CD14-positive monocyte (primary cell): ENCODE results near the gene XKRX. TPM values are rescaled to one million over a fixed set of nuclear protein-coding genes. Genes with fewer than 3 reads are reported as not detected.

ENCODE experiments used
- DNase-seq, 3 donors: peaks; one replicate each; pipeline ENCODE4 v3.0.0-alpha.2; 2011 to 2022
- H2AFZ ChIP-seq: 2 replicates; pipeline ENCODE4 v1.6.0; 2012; ENCODE audit warnings: mild to moderate bottlenecking, low read depth, low read length, inconsistent platforms; ENCODE audit not compliant: insufficient read depth, poor library complexity, severe bottlenecking
- H3K27ac ChIP-seq, 2 donors: 1 replicate in 1 of 2; 2 replicates in 1 of 2; pipeline ENCODE4 v1.5.1; 2012 to 2013; ENCODE audit warnings: low read length in 2 of 2, control low read depth in 1 of 2, inconsistent platforms in 1 of 2, low read depth in 1 of 2, mild to moderate bottlenecking in 1 of 2
- H3K27me3 ChIP-seq, 2 donors: one replicate each; pipeline versions ENCODE4 v1.6.0 to v1.6.1; 2011 to 2013; ENCODE audit warnings: low read length in 2 of 2; ENCODE audit not compliant: control insufficient read depth in 2 of 2, insufficient read depth in 2 of 2
- H3K36me3 ChIP-seq, 2 donors: replicated peaks in 1 of 2; 1 replicate in 1 of 2; 2 replicates in 1 of 2; pipeline versions ENCODE4 v1.5.1 to v1.6.1; 2012 to 2013; ENCODE audit warnings: low read length in 2 of 2, control low read depth in 1 of 2, inconsistent platforms in 1 of 2, mild to moderate bottlenecking in 1 of 2; ENCODE audit not compliant: insufficient read depth in 2 of 2, control insufficient read depth in 1 of 2
- H3K4me1 ChIP-seq, 2 donors: 1 replicate in 1 of 2; 2 replicates in 1 of 2; pipeline versions ENCODE4 v1.5.1 to v1.6.1; 2012 to 2013; ENCODE audit warnings: low read length in 2 of 2, control low read depth in 1 of 2, inconsistent platforms in 1 of 2, mild to moderate bottlenecking in 1 of 2, moderate library complexity in 1 of 2; ENCODE audit not compliant: insufficient read depth in 2 of 2, control insufficient read depth in 1 of 2
- H3K4me2 ChIP-seq: replicated peaks from 2 replicates; pipeline ENCODE3; 2012; ENCODE audit warnings: low read length, moderate library complexity, mild to moderate bottlenecking; ENCODE audit not compliant: poor library complexity, severe bottlenecking; ENCODE audit errors: extremely low read depth
- H3K4me3 ChIP-seq, 3 experiments: fragments of 200-600 bp in 1 of 3; sonication (generic) in 1 of 3; replicated peaks in 1 of 3; 1 replicate in 2 of 3; 2 replicates in 1 of 3; pipeline ENCODE4 v1.5.1; 2011 to 2013; ENCODE audit warnings: low read length in 3 of 3, mild to moderate bottlenecking in 3 of 3, control low read depth in 2 of 3, low read depth in 2 of 3, inconsistent platforms in 1 of 3, moderate library complexity in 1 of 3
- H3K79me2 ChIP-seq: 2 replicates; pipeline ENCODE4 v1.6.0; 2012; ENCODE audit warnings: mild to moderate bottlenecking, control low read depth, inconsistent platforms, low read length, moderate library complexity; ENCODE audit not compliant: insufficient read depth
- H3K9ac ChIP-seq: 2 replicates; pipeline ENCODE4 v1.6.0; 2017; ENCODE audit warnings: low read length, mild to moderate bottlenecking; ENCODE audit not compliant: insufficient read depth, poor library complexity, severe bottlenecking
- H3K9me3 ChIP-seq, 2 donors: replicated peaks in 1 of 2; 1 replicate in 1 of 2; 2 replicates in 1 of 2; pipeline versions ENCODE4 v1.5.1 to v1.6.1; 2012 to 2013; ENCODE audit warnings: low read length in 2 of 2, control low read depth in 1 of 2; ENCODE audit not compliant: control insufficient read depth in 1 of 2, insufficient read depth in 1 of 2
- H4K20me1 ChIP-seq: 2 replicates; pipeline ENCODE4 v1.6.0; 2012; ENCODE audit warnings: mild to moderate bottlenecking, low read length, control low read depth, moderate library complexity; ENCODE audit not compliant: insufficient read depth
- H3K27ac Mint-ChIP-seq, 7 donors: one replicate each; pipeline ENCODE4 v1.8.0; 2020; ENCODE audit warnings: mild to moderate bottlenecking in 7 of 7, mixed read lengths in 7 of 7, moderate library complexity in 6 of 7, inconsistent platforms in 2 of 7
- H3K27me3 Mint-ChIP-seq, 3 donors: one replicate each; pipeline ENCODE4 v1.8.0; 2021 to 2022; ENCODE audit warnings: low read depth in 3 of 3, mild to moderate bottlenecking in 3 of 3, mixed read lengths in 3 of 3, moderate library complexity in 3 of 3, inconsistent platforms in 1 of 3
- H3K36me3 Mint-ChIP-seq, 2 donors: one replicate each; pipeline ENCODE4 v1.8.0; 2020; ENCODE audit warnings: mixed read lengths in 2 of 2, inconsistent platforms in 1 of 2, mild to moderate bottlenecking in 1 of 2
- H3K4me1 Mint-ChIP-seq: one replicate; pipeline ENCODE4 v1.8.0; 2020; ENCODE audit warnings: mild to moderate bottlenecking, mixed read lengths
- H3K4me3 Mint-ChIP-seq, 2 donors: one replicate each; pipeline ENCODE4 v1.8.0; 2020; ENCODE audit warnings: mild to moderate bottlenecking in 2 of 2, mixed read lengths in 2 of 2, moderate library complexity in 1 of 2
- H3K9me3 Mint-ChIP-seq, 7 donors: one replicate each; pipeline ENCODE4 v1.8.0; 2020 to 2022; ENCODE audit warnings: mixed read lengths in 7 of 7, mild to moderate bottlenecking in 6 of 7, moderate library complexity in 6 of 7, inconsistent platforms in 2 of 7
- CTCF ChIP-seq: fragments of 200-600 bp; IDR thresholded peaks from one replicate; pipeline ENCODE4 v1.8.0; 2022; ENCODE audit warnings: antibody characterized with exemption, mild to moderate bottlenecking
- WGBS: methylation state at CpG from one replicate; pipeline ENCODE4 v1.1.5; 2013; ENCODE audit warnings: missing lambda C conversion rate; ENCODE audit not compliant: insufficient coverage; 5-methylcytosine and 5-hydroxymethylcytosine counted together
- intact Hi-C, 2 donors: fragments of 100-400 bp; cut with micrococcal nuclease; formaldehyde crosslinking; loops; one replicate each; pipeline versions ENCODE4 v1.15.0 to v1.15.1; 2023
- polyA plus RNA-seq, 3 donors: library from polyadenylated mRNA; depleted of rRNA in 1 of 3; unstranded in 2 of 3; stranded (reverse) in 1 of 3; fragments of 300-500 nt in 2 of 3; fragments of >200 nt in 1 of 3; fragmentation: Illumina TruSeq in 2 of 3; gene quantifications; 1 replicate in 2 of 3; 2 replicates in 1 of 3; pipeline ENCODE4 v1.2.3, GENCODE V29; 2012 to 2021

Gene XKRX
- polyA plus RNA-seq, 3 donors: not detected

DNA sequence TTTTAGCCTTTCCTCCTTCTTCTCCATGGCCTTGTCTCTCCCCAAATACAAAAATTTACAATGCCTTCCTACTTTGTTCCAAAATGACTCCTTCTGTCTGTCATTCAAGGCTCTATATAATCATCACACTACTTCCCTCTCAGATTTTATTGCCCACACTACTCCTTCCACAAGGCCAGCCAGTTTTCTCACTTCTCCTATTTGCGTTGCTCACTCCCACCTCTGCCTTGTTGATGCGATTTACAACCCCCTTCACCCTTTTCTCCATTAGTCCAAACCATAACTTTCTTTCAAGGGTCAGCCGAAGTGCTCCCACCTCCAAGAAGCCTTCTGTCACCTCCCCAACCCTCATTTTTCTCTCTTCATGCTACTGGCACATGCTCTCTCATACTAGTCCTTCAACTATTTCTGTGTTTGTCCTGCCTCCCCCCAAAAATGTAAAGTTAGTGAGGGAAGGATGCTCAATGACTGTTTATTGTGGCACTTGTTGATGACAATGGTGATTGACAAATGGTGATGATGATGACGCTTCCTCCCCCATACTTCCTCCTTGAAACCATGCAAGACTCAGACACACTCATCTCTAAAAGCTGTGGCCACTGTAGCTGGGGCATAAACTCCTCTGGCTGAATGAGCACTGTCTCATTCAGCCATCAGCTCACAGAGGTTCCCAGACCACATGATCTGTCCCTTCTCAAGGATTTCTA, 2.7 kb upstream of the XKRX start:
- WGBS: 56% methylated on average over 2 of the region's 4 CpGs
- no peak for DNase-seq
- Histone ChIP-seq H3K9me3 (no peaks in the 10 kb centered on the region), H3K9ac (no peak overlapping the region), H3K79me2 (no peaks in the 10 kb centered on the region), H4K20me1 (no peaks in the 10 kb centered on the region), H3K36me3 (no peaks in the 10 kb centered on the region), H3K4me3 (no peak overlapping the region), H3K27ac (no peak overlapping the region), H3K4me2 (no peak overlapping the region), H3K27me3 (peaks cover 5 to 26% of the 10 kb centered on the region in 2 donors), H2AFZ (no peak overlapping the region), H3K4me1 (no peaks in the 10 kb centered on the region)
- Mint-ChIP-seq H3K27me3 (peaks cover 28 to 30% (median 28%) of the 10 kb centered on the region in 3 donors), H3K4me1 (peaks cover 5% of the 10 kb centered on the region), H3K9me3 (peaks cover 4 to 29% (median 9%) of the 10 kb centered on the region in 7 donors), H3K27ac (no peak overlapping the region), H3K4me3 (no peak overlapping the region), H3K36me3 (no peaks in the 10 kb centered on the region)
- TF ChIP-seq CTCF: no peak
- intact Hi-C loops: no loop called here

DNA sequence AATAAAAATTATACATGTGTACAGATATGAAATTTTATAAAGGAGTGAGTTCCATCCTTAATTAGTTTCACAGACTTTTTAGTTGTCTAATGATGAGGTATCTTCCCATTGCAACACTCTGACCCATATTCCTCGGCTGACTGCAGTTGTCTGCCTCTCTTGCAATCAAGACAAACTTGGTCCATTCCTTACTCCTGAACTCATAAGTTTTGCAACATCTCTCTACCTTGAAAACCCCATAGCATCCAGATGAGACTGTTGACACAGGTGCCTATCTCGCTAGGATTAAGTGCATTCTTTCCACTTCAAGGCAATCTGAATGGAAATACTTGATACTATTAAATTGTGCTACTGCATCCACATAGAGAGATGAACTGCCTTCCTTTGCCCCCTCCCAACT, 2.3 kb downstream of the XKRX start:
- no peak overlapping the region for H3K27ac ChIP-seq
- no peak overlapping the region for H3K4me3 ChIP-seq
- Mint-ChIP-seq H3K9me3 (peaks cover 2 to 17% (median 4%) of the 10 kb centered on the region in 7 donors), H3K27ac (no peak overlapping the region), H3K27me3 (peaks cover 24 to 31% (median 28%) of the 10 kb centered on the region in 3 donors), H3K4me3 (no peak overlapping the region), H3K36me3 (no peaks in the 10 kb centered on the region), H3K4me1 (peaks cover 5% of the 10 kb centered on the region)
- intact Hi-C loops: no loop called here
- no peak for TF ChIP-seq CTCF
- H3K79me2 ChIP-seq: no peaks in the 10 kb centered on the region
- H3K9me3 ChIP-seq: no peaks in the 10 kb centered on the region
- no peak overlapping the region for H3K9ac ChIP-seq
- no peaks in the 10 kb centered on the region for H3K4me1 ChIP-seq
- peaks cover 5 to 26% of the 10 kb centered on the region in 2 donors for H3K27me3 ChIP-seq
- H4K20me1 ChIP-seq: no peaks in the 10 kb centered on the region
- H3K36me3 ChIP-seq: no peaks in the 10 kb centered on the region
- no peak overlapping the region for H3K4me2 ChIP-seq
- no CpG with 5 or more reads among the region's 2 CpGs for WGBS
- no peak for DNase-seq
- no peak overlapping the region for H2AFZ ChIP-seq
